ENCODE results near the gene FAHD2A.

GRCh38 chr2:95401480-95401879 is 1.0 kb upstream of the FAHD2A start:
- TF ChIP-seq ZNF274 (IDR thresholded peaks at IDR 0.05; ENCODE audit: low read depth, low read length) (no peak), SUZ12 (IDR thresholded peaks at IDR 0.05; ENCODE audit: extremely low read depth, insufficient read depth, insufficient read length) (no peak)

All from NT2/D1 (cell line).